NCI-H2029 treated with DMSO at 0.1 percent for 48 hours (cell line): ENCODE results near the gene TAS2R38.
"Not testable (repeated sequence)": the region's sequence is repeated elsewhere in the genome, so short reads cannot be mapped to it uniquely, and the experiment has no call there.

Source experiments
- DNase-seq: peaks from one replicate; lab custom pipeline; 2025; lab: John Stamatoyannopoulos, UW

The TAS2R38 gene

DNA sequence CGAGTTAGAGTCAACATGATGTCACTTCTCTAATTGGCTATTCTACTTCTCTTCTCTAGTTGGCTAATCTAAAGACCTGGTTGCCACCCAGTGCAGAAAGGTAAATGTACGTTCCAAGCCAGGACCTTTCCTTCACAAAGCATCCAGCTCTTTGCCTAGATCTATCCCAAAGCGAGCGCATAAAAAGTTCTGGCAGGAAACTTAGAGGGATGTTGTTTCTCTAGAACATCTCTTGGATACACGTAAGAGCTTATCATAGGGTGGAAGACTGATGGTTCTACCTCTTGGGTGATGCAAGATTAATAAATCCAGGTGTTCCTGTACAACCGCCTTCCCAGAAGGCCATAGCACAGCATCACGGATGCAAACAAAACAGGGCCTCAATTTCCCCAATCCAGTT is at the start of gene TAS2R38:
TAS2R38 (minus strand) TSS at position 101 of the 400 bp plus-strand sequence; CDS start at position 17, 84 bp downstream.
- no peak for DNase-seq

GRCh38 chr7:142018154-142018553 is 44.6 kb upstream of the TAS2R38 start:
- no peak for DNase-seq

DNA sequence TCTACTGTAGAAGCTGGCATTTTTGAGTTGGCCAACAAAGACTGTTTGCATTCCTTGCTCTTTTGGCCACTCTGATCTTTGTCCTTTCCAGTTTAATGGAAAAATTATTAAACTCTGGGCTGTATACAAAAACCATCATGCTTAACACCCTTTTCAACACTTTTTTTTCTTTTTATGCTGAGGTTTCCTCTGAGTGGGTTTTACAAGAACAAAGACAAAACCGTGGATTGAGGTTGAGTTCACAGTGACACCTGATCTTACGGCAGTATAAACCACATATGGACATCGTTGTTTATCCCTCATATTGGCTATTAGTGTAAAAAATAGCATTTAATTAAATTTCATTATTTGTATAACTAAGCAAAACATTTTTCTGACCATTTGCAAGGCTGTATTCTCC is 43.9 kb upstream of the TAS2R38 start:
- DNase-seq = no peak

DNA sequence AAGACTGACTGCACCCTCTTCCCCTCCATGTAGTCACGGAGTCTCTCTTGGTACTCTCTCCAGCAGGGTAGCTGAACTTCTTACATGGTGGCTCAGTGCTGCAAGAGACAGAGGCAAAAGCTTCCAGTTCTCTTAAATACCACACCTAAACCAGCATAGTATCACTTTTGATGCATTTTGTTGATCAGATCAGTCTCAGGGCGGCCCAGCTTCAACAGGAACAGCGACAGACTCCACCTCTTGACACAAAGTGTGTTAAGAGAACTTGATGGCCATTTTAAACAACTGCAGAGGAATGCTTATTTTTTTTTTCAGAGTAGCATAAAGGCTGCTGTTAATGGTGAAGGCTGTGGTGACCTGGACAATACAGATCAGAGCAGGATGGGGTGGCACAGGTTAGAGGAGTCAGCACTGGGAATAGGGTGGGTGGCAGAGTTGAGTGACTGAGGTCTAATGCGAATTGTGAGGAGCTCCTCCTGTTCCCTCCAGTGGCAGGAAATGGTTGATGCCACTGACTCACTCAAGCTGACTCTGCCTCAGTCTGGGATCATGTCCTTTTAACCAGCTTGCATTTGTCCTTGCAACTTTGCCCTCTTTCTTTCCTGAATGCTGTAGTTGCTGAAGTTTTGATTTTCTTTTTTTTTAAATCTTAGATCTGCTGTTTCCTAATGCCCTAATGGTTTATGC is 39.4 kb upstream of the TAS2R38 start:
- no peak for DNase-seq

DNA sequence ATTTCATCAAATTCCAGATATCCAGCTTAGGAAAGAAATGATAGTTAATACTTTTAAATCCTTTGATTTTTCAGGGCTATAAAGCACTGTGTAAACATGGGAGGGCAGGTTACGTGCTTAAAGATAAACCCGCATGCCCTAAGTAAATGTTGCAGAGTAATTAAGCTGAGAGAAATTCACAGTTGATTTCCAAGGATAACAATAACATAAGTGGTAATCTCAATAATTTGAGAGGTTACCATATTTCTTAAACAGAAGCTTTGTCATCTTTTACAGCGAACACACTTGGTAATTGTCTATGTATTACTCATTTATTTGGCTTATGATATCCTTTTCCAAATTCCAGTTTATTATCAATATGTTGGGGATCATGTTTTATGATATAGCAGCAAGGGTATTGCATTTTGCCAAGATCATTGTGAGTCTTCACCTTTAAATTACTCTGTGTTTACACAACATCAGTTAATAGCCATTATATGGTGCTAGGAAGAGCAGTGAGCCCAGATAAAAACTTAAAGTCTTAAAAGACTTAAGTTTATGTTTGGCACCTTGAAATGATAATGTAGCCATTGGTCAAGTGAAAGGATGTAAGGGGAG is 37.5 kb upstream of the TAS2R38 start:
- DNase-seq = no peak

DNA sequence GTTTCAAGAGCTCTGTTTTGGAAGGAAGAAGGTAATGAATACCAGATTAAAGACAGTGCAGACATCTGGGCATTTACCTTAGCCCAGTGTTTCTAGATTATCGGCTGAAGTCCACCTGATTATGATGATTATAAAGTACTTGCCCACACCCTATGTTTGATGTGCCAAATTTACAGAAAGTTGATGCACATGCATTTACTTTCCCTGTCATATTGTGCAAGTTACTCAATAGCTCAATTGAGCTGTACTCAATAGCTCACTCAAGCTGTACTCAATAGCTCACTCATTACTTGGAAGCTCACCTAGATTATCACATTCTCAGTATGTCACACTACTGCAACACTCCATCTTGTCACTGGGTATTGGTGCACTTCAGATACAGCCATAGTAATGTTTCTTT is 35.6 kb upstream of the TAS2R38 start:
- DNase-seq = no peak

DNA sequence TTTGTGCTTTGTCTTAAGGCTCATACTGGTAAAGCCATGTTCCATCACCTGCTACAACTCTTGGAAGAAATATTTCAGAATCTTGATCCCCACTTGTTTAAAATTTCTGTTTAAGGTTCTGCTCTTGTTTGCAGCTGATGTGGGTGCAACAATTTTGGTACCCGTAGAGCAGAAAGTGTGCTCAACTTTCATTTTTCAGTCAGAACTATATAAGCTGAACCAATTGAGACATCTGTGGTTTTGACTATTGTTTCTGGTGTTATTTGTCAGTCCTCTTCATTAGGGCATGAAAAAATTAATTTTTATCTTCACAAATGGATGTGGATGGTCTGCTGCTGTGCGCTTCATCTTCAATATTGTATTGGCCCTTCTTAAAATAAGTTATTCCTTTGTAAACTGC is 33.0 kb upstream of the TAS2R38 start:
- no peak for DNase-seq

- no peak for DNase-seq
Measured at GRCh38 chr7:142002179-142002578, 28.6 kb upstream of the TAS2R38 start.

DNA sequence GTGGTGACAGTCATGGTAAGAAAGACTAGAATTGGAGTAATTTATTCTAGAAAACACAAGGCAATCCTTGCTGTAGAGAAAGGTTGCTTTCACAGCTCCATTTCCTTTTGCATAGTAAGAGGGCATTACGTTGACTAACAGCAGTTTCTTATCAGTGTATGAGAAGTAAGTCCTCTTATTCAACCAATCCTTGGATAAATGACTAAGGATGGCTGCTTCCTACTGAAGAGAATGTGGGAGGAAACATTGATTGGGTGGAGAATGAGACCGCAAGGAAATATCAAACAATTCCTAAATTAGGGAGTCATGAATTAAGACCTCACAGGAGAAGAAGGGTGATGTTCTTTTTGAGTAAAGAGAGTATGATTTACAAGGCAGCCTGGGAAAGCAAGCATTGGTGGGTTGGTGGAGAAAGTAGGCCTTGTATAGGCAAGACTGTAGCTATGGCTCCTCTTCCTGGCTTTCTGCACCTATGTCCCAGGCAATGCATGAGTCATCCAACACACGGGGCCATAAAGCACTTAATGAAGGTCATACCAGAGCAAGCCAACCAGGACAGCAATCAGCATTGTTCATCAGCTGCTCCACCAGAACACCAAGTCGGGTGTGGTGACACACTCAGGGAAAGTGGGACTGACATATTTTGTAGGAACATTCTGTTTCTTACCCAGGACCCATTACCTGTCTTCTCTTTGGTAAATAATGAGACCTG is 27.7 kb upstream of the TAS2R38 start:
- DNase-seq = no peak

DNA sequence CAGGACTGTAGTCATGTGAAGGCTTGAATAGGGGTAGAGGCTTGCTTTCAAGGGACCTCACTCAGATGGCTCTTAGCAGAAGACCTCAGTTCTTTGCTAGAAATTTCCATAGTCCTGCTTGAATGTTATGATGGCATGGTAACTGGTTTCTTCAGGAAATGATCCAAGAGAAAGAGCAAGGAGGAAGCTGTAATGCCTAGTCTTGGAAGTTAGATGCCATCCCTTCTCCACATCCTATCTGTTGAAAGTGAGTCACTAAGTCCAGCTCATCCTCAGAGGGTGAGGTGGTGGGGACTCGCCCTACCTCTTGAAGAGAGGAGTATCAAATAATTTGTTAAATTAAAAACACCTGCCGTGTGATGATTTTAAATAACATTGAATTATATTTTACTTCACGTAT is 26.7 kb upstream of the TAS2R38 start:
- no peak for DNase-seq

GRCh38 chr7:141999058-141999623 is 25.6 kb upstream of the TAS2R38 start:
- DNase-seq = no peak

DNA sequence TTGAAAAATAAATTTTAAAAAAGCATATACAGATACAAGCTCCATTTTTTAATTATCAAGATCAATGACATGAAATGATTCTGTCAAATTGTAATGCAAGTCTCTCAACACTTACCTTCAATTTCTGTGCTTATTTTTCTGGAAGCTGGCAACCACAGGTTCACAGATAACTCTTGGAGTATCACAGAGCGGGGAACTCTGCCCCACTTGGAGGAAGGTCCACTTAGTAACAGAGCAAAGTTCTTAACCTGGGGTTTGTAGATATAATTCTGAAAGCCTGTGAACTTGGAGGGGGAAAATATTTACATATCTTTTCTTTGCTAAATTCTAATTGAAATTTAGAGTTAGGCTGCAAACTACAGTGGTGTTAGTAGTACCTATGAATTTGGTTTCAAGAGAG is 19.8 kb upstream of the TAS2R38 start:
- DNase-seq = no peak

- DNase-seq = no peak
Measured at GRCh38 chr7:141992688-141993087, 19.1 kb upstream of the TAS2R38 start.

- DNase-seq = no peak
Measured at GRCh38 chr7:141992156-141992555, 18.6 kb upstream of the TAS2R38 start.

DNA sequence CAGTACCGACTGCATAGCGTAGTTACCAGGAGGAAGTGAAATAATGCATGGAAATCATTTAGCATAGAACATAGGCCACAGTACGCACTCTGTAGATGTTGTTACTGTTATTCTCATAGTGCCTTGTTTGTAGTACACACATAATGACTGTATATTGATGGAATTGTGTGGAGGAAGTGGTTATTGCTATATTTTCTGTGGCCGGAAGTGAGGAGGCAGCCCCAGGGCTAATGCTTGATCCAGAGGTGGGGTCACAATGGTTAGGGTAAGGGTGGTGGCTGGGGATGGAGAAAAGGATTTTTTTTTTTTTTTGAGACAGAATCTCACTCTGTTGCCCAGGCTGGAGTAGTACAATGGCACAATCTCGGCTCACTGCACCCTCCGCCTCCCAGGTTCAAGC is 17.6 kb upstream of the TAS2R38 start:
- no peak for DNase-seq

DNA sequence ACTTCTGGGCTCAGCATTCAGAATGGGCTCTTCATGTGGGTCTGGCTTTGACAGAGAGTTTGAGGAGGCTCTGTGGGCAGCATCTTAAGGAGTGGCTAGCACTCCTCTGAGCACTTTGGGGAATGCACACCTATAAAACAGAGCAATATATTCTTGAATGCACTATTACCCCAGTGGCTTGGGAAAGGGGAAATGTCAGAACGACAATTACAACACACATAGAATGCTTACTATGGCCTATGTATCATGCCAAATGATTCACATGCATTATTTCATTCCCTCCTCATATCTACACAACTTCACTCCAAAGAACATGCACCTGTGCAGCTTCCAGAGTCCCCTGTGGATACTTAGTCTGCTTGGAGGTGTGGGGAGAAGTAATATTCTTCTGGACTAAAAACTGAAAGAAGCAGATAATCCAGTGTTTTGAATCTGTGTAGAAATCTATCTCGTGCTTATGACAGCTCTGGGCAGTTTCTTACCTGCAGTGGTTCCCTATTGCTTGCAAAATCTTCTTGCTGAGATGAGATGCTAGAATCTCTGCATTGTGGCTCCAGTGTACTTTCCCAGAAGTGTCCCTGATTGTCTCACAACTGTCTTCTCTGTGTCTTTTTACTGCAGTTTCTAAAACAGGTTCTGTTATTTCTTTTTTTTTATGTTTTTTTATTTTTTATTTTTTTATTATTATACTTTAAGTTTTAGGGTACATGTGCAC is 16.6 kb upstream of the TAS2R38 start:
- DNase-seq = no peak

GRCh38 chr7:141987803-141988202 is 14.2 kb upstream of the TAS2R38 start:
- DNase-seq = not testable (repeated sequence)

- no peak for DNase-seq
Measured at GRCh38 chr7:141986923-141987322, 13.3 kb upstream of the TAS2R38 start.

DNA sequence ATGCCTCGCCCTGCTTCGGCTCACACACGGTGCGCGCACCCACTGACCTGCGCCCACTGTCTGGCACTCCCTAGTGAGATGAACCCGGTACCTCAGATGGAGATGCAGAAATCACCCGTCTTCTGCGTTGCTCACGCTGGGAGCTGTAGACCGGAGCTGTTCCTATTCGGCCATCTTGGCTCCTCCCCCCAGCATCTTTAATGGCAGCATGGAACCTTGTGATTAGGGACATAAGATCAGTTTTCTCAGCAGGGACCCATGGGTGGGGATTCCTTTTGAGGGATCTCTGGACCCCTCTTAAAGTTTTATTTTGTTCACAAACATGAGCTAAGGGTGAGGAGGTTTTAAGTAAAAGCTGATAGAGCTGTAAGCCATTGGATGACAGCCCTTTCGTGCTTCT is 12.4 kb upstream of the TAS2R38 start:
- DNase-seq = not testable (repeated sequence)

DNA sequence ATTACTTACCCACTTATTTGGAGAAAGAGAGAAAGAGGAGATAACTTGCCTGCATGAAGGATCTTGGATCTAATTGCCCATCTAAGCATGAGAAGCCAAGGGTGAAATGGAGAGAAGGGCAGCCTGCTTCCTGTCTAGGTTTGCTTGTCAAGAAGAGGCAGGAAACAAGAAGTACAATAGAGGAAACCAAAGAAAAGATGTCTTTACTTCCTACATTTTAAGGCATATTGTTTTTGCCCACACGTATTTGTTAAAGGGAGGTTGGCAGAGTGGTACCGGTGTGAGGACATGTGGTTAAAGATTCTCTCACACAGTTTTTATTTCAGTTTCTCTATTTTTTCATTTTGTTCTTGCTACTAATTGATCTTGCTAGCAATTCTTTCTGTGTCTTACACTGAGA is 6.0 kb upstream of the TAS2R38 start:
- DNase-seq = no peak

GRCh38 chr7:141978351-141978750 is 4.8 kb upstream of the TAS2R38 start:
- no peak for DNase-seq

GRCh38 chr7:141976524-141977245 is 3.1 kb upstream of the TAS2R38 start:
- DNase-seq = no peak
